Peyer's patch (tissue), 4 donors: ENCODE data around the gene GJD2.

Source experiments
- CTCF ChIP-seq, 6 experiments: fragments of 450-650 bp in 4 of 6; fragments of 200-600 bp in 2 of 6; sonication (generic) in 1 of 6; IDR thresholded peaks; one replicate each; pipeline ENCODE4 v1.5.1; 2017 to 2019; ENCODE audit warnings: antibody characterized with exemption in 6 of 6, mild to moderate bottlenecking in 3 of 6, moderate library complexity in 1 of 6
- POLR2A ChIP-seq, 2 donors: fragments of 450-650 bp; IDR thresholded peaks; one replicate each; pipeline ENCODE4 v1.5.1; 2017; ENCODE audit warnings: antibody characterized with exemption in 2 of 2, mild to moderate bottlenecking in 2 of 2, moderate library complexity in 2 of 2

GRCh38 chr15:34755419-34755773 lies 598 bp upstream of the GJD2 start:
- TF ChIP-seq CTCF (IDR thresholded peaks at IDR 0.05) (no peak), POLR2A (IDR thresholded peaks at IDR 0.05) (no peak)
